HTR-8/SVneo (cell line): Measurements from ENCODE around the gene SLC33A1.
A peak's percentile ranks its signal among the peaks of the same experiment; 100 is the strongest.
"Not testable (repeated sequence)": the region's sequence is repeated elsewhere in the genome, so short reads cannot be mapped to it uniquely, and the experiment has no call there.

ENCODE experiments used
- DNase-seq: peaks from one replicate; pipeline ENCODE4 v3.0.0; 2011; ENCODE audit warnings: low spot score, mixed read lengths; ENCODE audit not compliant: insufficient read length
- FAIRE-seq: peaks from 2 replicates; lab custom pipeline; 2011; peaks lifted over from hg19 to GRCh38; lab: Jason Lieb, UNC

SLC33A1 gene

DNA sequence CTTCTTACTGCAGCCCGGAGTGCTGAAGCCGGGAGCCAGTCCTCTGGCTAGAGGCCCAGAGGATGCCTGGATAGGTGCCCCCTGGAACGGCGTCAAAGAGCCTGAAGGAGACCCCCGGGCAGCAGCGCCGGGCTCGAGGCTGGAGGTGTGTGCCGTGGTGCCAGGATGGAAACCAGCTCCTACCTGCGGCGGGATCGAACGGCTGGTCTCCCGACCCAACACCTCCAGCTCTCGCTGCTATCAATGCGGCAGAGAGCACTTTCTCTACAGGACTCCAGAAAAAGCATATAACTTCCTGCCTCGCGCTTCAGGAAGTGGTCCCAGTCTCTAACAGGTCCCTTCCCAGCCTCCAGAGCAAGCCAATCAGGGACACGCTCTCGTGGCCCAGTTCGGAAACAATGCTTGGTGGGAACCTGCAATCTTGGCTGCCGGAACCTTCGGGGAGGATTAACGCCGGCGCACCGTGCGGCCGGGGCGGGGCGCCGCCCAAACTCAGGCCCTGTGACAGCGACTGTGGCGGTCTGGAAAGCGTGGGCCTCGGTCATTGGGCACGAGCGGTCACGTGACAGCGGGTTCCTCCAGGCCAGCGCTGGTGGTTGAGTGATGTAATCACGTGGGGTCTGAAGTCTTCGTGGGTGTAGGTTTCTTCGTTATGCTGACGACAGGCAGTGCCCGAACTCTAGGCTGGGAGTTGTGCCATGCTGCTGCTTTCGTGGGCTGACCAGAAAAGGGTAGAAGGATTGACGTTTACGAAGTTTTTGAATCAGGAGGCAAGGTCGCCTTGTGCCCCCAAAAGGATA lies at the start of gene SLC33A1:
Gene SLC33A1, minus strand, starts transcription at position 287 of the 800 bp plus-strand sequence. CDS start 430 bp downstream, outside the sequence.
- peak; percentile 99 for DNase-seq
- FAIRE-seq = peak; percentile 92

DNA sequence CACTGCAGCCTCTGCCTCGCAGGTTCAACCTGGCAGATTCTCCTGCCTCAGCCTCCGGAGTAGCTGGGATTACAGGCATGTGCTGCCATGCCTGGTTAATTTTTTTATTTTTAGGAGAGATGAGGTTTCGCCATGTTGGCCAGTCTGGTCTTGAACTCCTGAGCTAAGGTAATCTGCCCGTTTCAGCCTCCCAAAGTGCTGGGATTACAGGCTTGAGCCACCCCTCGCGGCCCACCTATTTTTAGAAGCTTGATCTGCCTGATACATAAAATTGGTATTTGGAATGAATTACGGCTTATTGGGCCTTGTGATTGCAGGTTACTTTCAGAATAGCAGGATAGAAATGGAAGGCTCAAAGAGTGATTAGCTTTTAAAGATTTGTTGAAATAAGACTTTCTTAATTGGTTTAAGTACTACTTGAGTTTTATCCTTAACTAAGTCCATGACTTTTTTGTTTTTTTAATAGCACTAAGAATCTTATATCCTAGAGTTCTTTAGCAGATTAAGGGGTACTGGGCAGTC lies 41.2 kb upstream of the SLC33A1 start:
- no peak for DNase-seq
- no peak for FAIRE-seq

DNA sequence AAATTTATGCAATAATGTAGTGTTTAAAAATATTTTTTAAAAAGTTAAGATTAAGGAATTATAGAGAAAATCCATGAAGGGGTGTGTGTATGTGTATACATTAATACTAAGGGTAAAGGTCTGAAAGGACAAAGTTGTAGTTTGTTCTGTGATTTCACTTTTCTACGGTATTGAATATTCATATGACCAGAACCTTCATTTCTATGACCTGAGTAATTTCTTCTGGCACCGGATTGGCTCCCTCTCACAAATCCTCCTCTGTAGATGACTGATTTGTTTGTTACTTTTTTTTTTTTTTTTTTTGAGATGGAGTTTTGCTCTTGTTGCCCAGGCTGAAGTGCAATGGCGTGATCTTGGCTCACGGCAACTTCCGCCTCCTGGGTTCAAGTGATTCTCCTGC lies 37.1 kb upstream of the SLC33A1 start:
- FAIRE-seq (no peak), DNase-seq (no peak)

DNA sequence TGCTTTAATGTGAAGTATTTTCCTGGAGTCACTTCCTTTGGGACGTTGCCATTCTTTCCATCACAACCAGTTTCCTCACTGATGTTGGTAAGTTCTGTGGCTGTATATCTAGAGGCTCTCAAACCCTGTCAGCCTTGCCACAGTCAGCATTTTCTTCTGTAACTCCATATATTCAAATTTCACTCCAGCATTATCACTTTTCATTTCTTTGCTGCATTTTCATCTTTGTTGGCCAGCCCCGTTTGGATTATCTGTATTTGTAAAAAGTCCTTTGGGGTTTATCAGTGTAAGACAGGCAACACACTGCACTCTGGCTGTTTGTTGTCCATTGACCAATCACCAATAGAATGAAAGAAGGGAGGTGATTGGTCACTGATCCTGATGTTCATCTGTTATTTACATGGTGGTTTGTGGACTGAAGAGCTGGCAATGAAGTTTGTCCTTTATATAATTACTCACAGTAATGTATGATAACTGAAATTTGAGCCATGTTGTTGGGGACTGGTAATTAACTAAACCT lies 36.5 kb upstream of the SLC33A1 start:
- DNase-seq (no peak), FAIRE-seq (no peak)

DNA sequence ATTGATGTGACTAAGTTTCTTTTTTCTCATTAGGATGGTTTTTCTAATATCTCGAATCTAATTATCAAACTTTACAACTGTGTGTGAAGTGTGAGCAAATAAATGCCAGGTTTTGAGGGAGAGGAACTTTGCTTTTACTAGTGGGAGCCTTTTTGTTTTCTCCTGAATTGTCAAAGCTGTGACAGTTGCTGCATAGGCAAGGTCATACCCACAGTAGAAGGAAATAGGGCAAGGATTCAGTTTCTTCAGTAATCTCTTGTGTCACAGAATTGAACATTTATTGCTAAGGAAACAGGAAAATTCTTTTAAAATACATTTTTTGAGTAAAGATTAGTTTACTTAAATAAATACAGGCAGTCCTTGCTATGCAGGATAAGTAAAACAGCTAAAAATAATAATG lies 35.7 kb upstream of the SLC33A1 start:
- DNase-seq = no peak
- no peak for FAIRE-seq

DNA sequence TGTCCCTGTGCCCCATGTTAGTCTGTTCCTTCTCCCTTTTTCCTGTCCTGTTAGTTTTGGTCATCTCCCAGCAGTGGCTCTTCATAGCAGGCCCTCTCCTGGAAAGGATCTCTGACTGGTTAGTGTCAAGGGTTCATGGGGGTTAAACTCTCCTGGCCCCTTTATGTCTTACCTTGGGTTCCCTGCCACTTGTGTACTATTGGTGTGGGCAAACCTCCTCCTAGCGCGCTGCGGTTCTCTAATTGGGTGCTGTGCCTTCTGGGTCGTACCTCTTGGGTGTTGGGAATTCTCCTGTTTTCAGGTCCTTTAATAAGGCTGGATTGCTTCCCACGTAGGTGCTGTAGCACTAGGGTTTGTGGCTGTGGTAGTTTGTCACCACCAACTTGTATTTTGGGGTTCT lies 35.0 kb upstream of the SLC33A1 start:
- DNase-seq (no peak), FAIRE-seq (no peak)

DNA sequence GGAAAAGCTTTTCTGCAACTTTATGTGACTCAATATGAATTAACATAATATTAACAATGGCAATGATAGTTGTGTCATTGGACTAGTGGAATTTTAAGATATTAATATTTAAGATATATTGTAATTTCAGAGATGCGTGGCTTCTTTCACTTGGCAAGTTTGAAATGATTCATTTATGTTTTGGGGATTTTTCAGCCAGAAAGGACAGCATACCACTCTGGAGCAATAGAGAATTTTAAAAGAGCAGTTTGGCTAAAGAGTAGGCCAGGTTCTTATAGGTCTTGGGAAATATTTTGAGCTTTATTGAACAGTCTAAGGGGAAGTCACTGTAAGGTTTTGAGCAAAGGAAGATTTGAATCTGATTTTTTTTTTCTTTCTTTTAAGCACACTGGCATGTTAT lies 32.7 kb upstream of the SLC33A1 start:
- FAIRE-seq (no peak), DNase-seq (no peak)

DNA sequence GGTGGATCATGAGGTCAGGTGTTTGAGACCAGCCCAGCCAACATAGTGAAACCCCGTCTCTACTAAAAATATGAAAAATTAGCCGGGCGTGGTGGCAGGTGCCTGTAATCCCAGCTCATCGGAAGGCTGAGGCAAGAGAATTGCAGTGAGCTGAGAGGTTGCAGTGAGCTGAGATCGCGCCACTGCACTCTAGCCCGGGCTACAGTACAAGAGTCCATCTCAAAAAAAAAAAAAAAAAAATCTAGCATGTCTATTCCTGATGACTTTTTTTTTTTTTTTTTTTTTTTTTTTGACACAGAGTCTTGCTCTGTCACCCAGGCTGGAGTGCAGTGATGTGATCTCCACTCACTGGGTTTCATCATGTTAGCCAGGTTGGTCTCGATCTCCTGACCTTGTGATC lies 32.1 kb upstream of the SLC33A1 start:
- DNase-seq, FAIRE-seq: not testable (repeated sequence)

DNA sequence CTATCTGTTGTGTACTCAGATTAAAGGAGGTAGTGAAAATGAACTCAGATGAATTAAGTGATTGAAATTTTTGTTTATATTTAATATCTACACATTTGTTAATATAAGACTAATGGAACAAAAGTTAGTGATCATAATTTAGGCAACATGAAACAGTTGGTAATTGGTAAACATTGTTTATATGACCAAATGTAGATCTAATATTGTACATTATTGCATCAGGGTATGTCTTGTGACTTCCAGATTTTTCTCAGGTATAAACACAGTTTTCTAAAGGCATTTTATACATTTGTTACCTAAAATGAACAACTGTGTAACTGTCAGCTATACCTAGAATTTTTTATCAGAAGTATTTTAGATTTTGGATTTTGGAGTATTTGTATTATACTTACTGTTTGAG lies 31.1 kb upstream of the SLC33A1 start:
- DNase-seq (no peak), FAIRE-seq (no peak)

DNA sequence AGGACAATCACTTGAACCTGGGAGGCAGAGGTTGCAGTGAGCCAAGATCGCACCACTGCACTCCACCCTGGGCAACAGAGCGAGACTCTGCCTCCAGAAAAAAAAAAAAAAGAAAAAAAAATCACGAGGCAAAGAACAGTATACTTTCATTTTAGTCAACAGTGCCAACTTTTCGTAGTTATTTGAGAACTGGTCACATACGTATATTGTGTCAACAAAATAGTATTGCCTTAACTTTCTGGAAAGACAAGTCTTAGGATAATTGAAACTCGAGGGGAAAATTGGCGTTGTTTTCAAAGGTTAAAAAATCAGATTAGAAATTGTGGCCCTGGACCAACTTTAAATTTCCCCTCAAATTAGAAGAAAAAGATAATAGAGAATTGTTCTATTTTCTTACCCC lies 30.1 kb upstream of the SLC33A1 start:
- FAIRE-seq (no peak), DNase-seq (no peak)

DNA sequence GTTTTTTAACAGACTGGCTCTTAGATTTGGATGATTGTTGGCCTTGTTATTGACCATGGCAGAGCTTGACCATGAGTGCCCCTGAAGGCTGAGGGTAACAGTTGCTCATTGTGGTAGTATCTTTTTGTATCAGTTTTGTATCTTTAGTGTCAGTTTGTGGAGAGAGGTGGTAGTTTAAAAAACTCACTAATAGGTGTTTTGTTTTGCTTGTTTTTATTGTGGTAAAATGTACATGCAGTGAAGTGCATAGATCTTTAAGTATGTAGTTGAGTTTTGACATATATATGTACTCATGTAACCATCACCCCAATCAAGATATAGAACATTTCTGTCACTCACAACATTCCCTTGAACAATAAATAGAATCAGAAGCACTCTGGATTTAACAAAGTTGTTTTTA lies 26.1 kb upstream of the SLC33A1 start:
- no peak for FAIRE-seq
- DNase-seq = no peak

DNA sequence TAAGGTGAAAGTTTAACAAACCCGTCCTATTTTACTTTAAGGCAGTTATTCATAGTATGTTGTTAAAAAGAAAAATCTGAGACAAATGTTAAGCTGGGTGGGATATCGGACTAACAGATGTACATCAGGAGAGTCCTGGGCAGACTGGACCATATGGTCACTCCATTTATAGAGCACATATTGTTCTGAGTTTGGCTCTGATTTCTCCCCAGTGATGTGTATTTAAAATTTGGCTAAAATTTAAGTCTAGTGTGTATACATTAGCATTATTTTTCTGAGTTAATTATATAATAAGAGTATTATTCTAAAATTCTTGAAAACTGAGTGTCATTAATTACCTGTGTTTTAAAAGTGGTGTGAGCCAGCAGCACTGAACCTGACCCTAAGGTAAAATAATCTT lies 22.3 kb upstream of the SLC33A1 start:
- no peak for FAIRE-seq
- DNase-seq = no peak

DNA sequence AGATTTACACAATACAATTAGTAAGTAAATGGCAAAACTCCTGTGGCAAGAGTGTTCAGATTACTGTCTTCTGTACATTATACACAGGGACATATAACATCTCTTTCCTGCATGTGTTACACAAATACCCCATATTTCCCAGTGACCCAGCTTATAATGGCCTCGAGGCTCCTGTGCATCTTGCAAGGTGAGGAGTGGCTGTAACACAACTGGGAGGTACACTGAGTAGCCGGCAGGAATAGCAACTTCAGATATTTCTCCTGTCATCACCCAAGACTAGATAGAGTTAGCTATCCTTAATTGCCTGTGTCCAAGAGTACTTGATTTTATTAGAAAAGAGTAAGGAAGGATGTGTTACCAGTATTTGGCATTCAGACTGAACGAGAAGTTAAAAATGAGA lies 21.8 kb upstream of the SLC33A1 start:
- DNase-seq = no peak
- no peak for FAIRE-seq

DNA sequence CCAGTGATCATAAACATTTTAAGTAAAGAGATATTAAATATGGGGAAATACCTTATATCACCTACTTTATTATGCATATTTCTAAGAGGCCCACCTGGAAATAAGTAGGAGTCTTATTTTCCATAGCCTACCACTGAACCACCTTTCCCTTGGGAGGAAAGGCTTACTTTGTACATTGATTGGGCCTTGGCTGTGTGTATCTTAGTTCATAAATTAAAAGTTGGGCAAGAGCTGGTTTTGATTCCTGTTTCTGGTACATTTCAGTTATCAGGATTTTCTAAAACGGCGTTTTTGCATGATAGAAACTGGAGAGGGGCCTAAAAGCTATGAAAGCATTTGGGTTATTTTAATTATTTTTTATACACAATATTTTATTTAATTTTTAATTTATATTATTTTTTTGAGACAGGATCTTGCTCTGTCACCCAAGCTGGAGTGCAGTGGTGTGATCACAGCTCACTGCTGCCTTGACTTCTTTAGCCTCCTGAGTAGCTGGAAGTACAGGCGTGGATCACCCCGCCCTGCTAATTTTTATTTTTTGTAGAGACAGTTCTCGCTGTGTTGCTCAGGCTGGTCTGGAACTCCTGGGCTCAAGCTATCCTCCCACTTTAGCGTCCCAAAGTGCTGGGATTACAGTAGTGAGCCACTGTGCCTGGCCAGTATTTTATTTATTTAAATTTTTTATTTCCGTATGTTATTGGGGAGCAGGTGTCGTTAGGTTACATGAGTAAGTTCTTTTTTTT lies 18.8 kb upstream of the SLC33A1 start:
- no peak for DNase-seq
- no peak for FAIRE-seq

DNA sequence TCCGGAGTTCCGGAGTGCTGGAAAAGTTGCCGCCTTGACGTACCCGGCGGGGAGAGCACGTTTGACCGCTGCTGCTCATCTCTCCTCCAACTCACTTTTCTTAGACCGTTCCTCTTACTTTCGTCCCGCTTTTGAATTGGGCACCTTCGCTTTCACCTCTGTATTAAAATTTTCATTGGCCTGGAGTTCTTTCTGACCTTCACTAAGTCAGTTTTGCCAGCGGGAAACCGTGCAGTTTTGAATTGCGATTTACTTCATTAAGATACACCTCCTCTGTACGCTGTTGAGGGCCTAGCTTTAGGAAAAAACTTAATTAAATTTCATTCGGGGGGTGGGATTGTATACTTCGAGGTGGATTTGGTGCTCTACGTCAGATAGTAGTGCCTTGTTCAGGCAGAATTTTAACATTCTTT lies 17.5 kb upstream of the SLC33A1 start:
- FAIRE-seq = no peak
- DNase-seq = no peak

DNA sequence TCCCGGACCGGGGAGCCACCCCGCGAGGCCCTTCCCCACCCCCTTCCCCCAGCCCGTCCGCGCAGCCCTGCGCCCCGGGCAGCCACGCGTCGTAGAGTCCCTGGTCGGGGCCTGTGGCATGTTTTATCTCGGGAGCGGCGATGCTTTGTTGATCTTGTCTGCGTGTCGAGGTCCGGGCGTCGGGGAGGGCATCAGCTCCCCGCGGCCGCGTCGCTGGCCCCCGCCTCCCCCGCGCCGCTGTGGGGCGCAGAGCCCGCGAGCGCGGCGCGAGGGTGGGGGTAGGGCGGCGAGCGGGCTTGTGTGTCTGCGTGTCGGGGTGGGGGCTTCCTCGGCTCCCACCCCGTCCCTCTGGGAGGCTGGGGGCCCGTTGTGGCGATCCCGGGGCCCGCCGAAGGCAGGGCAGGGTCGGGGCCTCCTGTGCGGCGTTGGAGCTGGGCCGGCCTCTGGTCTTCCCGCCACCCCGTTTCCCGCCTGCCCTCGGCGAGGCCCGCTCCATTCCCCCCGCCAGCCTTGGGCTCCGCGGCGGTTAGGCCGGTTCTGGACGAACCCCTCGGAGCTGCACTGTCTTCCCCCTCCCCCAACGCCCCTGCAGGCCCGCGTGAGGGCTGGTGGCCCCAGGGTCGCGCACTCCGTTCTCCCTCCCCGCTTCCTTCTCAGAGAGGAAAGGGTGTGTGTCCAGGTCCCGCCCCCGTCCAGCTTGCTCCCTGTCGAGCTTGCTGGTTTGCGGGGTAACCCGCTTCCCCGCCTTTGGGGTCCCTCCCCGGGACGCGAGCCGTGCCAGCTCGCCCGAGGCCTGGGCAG lies 16.9 kb upstream of the SLC33A1 start:
- FAIRE-seq (peak; percentile 36), DNase-seq (peak; percentile 48)

DNA sequence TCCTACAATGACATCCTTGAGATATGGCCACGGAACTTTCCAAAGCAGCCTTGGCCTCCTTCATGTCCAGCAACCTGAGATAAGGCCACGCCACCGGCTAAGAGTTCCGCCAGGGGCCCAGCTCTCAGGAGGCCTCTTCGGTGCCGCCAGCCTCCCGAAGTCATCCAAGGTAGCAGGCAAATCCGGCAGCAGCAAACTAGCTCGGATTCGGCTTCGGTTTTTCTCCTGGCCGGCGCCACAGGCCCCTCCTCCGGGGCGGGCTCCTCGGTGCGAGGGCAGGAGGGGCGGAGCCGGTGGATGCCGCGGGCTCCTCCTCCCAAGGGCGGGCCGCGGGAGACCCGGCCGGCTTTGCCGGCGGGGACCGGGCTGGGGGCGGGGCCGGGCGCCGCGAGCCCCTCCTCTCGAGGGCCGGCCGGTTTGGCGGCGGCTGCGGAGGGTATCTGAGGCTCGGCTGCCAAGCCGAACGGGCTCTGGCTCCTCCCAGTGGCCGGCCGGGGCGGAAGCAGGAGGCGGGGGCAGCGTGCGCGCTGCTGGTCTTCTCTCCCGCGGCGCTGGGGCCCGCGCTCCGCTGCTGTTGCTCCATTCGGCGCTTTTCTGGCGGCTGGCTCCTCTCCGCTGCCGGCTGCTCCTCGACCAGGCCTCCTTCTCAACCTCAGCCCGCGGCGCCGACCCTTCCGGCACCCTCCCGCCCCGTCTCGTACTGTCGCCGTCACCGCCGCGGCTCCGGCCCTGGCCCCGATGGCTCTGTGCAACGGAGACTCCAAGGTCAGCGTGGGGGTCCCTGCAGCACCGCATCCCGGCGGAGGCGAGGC lies 16.1 kb upstream of the SLC33A1 start, which contains the start of gene GMPS:
Gene GMPS, plus strand, starts transcription at position 518 of the 812 bp plus-strand sequence. Its CDS starts 221 bp downstream, at position 739.
- FAIRE-seq (peak; percentile 60), DNase-seq (peak; percentile 86)

DNA sequence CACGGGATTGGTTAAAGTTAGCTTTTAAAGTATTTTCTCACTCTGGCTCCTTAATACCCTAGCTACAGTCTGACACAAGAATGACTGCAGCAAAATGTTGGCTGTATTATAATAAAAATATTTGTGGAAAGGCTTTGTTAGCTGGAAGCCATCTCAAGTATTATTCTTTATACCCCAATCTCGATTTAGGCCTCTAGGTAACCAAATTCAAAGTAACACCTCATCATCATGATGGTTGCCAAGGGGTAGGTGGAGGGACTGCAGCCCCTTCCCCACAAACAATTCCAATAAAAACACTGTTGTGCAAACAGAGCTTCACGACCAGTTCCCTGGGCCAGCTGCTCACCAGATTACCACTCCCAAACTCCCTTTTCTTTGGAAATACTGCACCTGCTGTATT lies 15.5 kb upstream of the SLC33A1 start:
- DNase-seq = no peak
- FAIRE-seq = no peak

DNA sequence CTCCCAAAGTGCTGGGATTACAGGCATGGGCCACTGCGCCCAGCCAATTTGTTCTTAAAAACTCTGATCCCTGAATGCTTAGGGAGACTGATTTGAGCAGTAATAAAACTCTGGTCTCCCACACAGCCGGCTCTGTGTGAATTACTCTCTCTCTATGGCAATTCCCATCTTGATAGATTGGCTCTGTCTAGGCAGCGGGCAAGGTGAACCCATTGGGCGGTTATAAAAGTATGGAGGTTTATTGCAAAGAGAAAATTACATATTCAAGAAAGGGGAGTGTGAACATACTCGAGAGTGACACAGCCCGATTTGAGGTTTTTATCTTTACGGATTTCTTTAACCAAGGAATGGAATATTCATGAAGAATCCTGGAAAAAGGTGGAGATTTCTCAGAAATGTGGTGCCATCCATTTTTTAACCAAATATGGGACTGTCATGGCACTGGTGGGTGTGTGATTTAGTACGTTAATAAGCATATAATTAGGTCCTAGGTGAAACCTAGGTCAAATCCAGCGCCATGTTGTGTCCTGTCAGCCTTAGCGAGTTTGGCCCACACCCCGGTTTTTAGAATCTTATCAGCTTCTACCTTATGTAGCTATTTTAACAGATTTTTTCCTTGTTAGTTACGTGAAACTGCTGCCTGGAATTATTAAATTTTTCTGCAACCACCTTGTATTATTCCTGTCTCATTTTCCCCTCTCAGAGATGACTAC lies 9.0 kb upstream of the SLC33A1 start:
- FAIRE-seq = no peak
- no peak for DNase-seq
